LNCaP clone FGC (cell line): Measurements from ENCODE around the gene MYO10.

ENCODE experiments used
- DNase-seq: peaks from one replicate; pipeline ENCODE4 v3.0.0-alpha.2; 2011; ENCODE audit warnings: low read depth
- H3K4me3 ChIP-seq: 2 replicates; pipeline ENCODE4 v1.5.1; 2011; ENCODE audit warnings: mild to moderate bottlenecking, low read depth, low read length, control low read depth
- TF ChIP-seq, protein P1 (sequence below): IDR thresholded peaks from 2 replicates; pipeline ENCODE4 v1.5.1; 2012; ENCODE audit warnings: mild to moderate bottlenecking; ENCODE audit not compliant: control insufficient read depth, insufficient read depth; ENCODE audit errors: extremely low read depth

Gene MYO10

DNA sequence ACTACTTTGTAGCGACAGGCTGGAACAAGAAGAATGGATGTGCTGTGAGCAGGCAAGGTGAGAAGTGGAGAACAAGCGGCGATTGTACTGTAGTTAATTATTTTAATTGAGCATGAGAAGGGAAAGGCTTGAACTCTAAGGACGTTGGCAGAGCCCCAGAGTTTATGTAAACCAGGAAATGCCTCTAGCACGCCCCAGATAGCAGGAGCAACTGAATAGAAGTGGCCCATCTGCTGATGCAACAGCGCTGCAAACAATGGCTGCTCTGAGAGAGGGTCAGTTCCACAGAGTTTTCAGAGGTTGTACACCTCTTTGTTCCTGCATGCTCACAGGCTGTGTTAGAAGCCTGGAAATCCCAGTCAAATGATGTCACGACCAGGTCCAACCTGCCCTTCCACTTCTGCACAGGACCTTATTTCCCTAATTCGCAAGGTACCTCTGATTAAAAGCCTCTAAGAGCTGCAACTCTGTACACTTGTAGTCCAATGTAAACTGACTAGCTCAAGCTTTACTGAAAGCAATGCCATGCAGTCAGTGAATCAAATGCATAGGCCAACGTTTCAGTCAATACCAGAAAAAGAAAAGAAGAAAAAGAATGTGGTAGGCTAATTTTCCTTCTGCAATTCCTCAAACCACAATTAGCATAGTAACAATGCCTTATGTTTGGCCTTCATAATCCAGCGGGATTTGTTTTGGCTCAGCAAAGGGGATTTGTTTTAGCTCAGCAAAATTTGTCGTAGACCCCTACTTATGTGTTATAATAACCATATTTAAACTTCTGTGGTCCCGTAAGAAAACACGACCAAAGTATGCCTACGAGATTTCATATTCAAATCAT is 199.7 kb downstream of the MYO10 start:
- peak; percentile 83 for DNase-seq
- no peak overlapping the region for H3K4me3 ChIP-seq
- TF ChIP-seq, protein P1, sequence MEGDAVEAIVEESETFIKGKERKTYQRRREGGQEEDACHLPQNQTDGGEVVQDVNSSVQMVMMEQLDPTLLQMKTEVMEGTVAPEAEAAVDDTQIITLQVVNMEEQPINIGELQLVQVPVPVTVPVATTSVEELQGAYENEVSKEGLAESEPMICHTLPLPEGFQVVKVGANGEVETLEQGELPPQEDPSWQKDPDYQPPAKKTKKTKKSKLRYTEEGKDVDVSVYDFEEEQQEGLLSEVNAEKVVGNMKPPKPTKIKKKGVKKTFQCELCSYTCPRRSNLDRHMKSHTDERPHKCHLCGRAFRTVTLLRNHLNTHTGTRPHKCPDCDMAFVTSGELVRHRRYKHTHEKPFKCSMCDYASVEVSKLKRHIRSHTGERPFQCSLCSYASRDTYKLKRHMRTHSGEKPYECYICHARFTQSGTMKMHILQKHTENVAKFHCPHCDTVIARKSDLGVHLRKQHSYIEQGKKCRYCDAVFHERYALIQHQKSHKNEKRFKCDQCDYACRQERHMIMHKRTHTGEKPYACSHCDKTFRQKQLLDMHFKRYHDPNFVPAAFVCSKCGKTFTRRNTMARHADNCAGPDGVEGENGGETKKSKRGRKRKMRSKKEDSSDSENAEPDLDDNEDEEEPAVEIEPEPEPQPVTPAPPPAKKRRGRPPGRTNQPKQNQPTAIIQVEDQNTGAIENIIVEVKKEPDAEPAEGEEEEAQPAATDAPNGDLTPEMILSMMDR: no peak

DNA sequence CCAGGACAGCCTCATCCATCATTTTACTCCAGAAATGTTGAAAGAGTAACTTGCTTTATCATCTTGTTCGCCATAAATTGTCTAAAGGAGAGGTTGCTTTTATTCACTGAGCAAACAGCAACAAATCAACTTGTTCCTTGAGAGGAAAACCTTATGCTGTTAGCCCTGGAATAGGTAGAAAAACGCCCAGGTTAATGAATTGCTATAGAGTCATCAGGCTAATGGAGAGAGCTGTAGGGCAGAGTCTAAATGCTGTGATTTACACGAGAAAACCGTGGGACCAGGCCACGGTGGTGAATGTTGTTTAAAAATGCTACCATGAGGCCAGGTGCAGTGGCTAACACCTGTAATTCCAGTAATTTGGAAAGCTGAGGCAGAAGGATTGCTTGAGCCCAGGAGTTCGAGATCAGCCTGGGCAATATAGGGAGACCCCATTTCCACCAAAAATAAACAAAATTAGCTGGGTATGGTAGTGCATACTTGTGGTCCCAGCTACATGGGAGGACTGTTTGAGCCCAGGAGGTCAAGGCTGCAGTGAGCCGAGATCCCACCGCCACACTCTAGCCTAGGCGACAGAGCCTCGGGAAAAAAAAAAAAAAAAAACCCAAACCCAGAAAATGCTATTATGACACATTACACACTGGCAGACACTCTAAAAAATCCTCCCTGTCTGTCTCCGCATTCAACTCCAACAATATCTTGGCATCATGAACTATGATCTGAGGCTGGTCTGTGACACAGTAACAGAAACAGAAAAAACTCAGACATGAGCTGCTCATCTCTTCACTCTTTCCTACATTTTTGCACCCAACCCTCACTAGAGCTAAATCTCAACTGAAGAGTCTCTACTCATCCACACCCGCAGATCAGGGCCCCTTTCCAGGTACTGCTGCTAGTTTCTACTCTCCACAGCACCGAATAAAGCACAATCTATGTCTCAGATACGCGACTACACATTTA is 200.7 kb downstream of the MYO10 start:
- no peak for DNase-seq
- H3K4me3 ChIP-seq: no peak overlapping the region
- TF ChIP-seq, protein P1: no peak

DNA sequence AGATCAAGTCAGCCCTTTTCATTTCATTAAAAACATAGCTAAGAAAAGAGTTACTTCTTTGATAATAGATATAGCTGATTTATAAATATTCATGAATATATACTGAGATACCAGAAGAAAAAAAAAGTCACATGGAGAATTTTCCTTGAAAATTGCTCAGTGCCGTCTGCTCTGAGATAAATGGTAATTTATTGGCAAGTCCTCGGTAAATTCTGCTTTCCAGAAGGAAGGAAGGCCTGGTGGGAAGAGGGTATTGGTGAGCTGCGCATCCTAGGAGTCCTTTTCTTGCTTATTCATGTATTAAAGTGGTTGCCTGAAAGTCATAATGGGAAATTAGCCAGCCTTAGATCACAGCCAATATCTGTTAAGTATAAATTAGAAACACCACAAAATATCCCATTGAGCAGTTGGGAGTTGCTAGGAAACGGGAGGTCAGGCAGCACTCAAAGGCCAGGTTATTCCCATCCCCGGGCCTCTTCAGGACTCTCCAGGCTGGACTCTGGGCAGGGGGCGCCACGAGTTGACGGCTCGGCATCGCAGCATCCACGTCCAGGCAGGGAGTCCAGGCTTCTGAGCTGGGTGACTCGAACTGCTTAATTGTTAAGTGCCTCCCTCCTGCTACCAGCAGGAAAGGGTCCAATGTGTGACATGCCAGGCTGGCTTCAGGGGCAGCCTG is 202.6 kb downstream of the MYO10 start:
- no peak for DNase-seq
- no peak overlapping the region for H3K4me3 ChIP-seq
- TF ChIP-seq, protein P1: no peak

DNA sequence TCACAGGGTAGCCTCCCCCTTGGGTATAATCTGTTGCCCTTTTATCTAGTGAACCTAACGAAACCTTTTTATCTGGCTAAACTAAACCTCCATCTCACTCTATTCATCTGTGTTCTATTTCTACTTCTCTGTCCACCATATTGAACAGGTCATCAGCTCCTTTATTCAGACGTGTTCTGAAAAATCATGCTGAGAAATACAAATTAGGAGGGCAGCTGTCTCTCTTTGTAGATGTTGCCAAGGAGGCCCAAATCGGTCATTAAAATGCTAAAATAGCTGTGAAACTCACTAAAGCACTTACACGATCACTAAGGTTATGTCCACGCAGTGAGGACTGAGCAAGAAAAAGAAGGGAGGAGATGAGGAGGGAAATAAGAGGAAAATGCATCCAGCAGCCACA is 203.7 kb downstream of the MYO10 start:
- TF ChIP-seq, protein P1: no peak
- no peak for DNase-seq
- no peak overlapping the region for H3K4me3 ChIP-seq

DNA sequence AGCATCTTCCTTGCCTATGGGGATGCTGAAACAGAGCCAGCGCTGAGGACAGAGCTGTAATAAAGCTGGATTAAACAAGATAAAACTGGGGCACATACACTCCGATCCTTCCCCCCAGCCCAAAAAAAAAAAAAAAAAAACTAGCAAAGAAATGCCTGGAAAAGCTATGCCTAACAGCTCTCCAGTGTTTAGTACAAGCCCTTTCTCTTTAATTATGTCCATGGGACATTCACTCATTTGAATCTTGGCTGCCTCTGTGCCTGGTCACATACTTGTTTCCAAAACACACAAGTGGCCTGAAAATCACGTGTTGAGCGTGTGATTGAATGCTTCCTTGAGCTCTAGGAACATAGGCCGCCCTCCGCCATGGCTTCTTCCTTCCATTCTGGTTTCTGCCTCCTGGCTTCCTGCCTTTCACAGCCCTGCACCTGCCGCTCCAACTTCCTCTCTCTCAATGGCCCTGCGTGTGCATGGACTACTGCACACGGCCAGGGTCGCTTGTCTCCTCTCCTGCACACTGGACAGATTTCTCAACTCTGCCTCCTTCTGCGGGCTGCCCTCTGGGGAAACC is 208.2 kb downstream of the MYO10 start:
- H3K4me3 ChIP-seq: no peak overlapping the region
- DNase-seq: peak; percentile 18
- TF ChIP-seq, protein P1: no peak

DNA sequence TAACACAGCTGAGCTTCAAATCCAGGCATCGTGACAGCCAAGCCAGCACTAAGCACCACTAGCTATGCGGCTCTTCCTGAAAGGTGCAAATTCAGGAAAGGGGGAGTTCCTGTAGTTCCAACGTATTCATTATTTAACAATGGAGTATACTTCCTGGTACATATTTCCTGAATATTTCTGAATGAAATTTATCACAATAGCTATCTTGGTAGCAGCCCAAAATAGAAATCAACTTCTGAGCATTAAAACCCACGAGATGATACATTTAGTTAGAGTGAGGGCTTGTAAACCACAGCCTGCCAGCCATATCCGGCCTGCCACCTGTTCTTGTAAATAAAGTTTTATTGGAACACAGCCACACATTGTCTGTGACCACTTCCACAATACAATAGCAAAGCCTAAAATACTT is 209.5 kb downstream of the MYO10 start:
- DNase-seq: peak; percentile 69
- H3K4me3 ChIP-seq: no peak overlapping the region
- TF ChIP-seq, protein P1: no peak
